GM12878 (cell line): ENCODE measurements around the gene KIF21A. TPM values are rescaled to one million over a fixed set of nuclear protein-coding genes. Genes with fewer than 3 reads are reported as not detected.

ENCODE experiments used
- ATAC-seq: fragments of 200-7000 bp; cut with Tn5 transposase; 3 replicates; pipeline ENCODE4 v1.9.1; 2020; ENCODE audit warnings: mild to moderate bottlenecking, moderate library complexity
- BruUV-seq: library from RNA; stranded (reverse); fragments of 400-500 nt; replicated peaks from 2 replicates; lab custom pipeline; 2021; lab: Mats Ljungman, UMichigan
- CTCF ChIA-PET: fragments of 300-600 bp; sonication (Branson Sonifier 250); formaldehyde crosslinking; extraction: SDS; loops from one replicate; lab custom pipeline; 2021; ENCODE audit warnings: inconsistent platforms; lab: Yijun Ruan, JAX
- POLR2A ChIA-PET: fragments of 350-600 bp; formaldehyde crosslinking; extraction: SDS; loops from one replicate; lab custom pipeline; 2021; ENCODE audit warnings: inconsistent platforms; lab: Charles Lee
- RAD21 ChIA-PET: fragments of 300-600 bp; sonication (Branson Sonifier 250); formaldehyde crosslinking; loops from one replicate; lab custom pipeline; 2023; ENCODE audit warnings: antibody characterized with exemption; ENCODE audit not compliant: unreplicated experiment; lab: Charles Lee
- SMC1A ChIA-PET: fragments of 300-600 bp; sonication (Branson Sonifier 250); formaldehyde crosslinking; loops from one replicate; lab custom pipeline; 2023; ENCODE audit not compliant: unreplicated experiment, uncharacterized antibody; lab: Charles Lee
- DNase-seq: peaks from one replicate; pipeline ENCODE4 v3.0.0-alpha.2; 2011; ENCODE audit warnings: low read depth, low spot score
- FAIRE-seq: peaks from 3 replicates; lab custom pipeline; 2011; peaks lifted over from hg19 to GRCh38; lab: Jason Lieb, UNC
- H2AFZ ChIP-seq: 2 replicates; pipeline ENCODE4 v1.6.0; 2011; ENCODE audit warnings: low read depth, low read length, control low read depth; ENCODE audit not compliant: control insufficient read depth
- H3K27ac ChIP-seq: 2 replicates; pipeline ENCODE4 v1.5.1; 2011; ENCODE audit warnings: control low read depth; ENCODE audit not compliant: control insufficient read depth, insufficient read depth
- H3K27me3 ChIP-seq, 2 experiments: replicated peaks in 1 of 2; 2 replicates each; pipeline versions ENCODE4 v1.6.0 to v1.6.1; 2011; ENCODE audit warnings: low read length in 1 of 2; ENCODE audit not compliant: control insufficient read depth in 2 of 2, insufficient read depth in 2 of 2
- H3K36me3 ChIP-seq, 2 experiments: 2 replicates each; pipeline ENCODE4 v1.5.1; 2011; ENCODE audit warnings: low read length in 1 of 2; ENCODE audit not compliant: control insufficient read depth in 2 of 2, insufficient read depth in 2 of 2
- H3K4me1 ChIP-seq: 2 replicates; pipeline ENCODE4 v1.6.1; 2011; ENCODE audit warnings: mild to moderate bottlenecking, low read length, moderate library complexity, mixed read lengths; ENCODE audit not compliant: control insufficient read depth, insufficient read depth
- H3K4me2 ChIP-seq: 2 replicates; pipeline ENCODE4 v1.6.0; 2011; ENCODE audit warnings: control low read depth; ENCODE audit not compliant: control insufficient read depth, insufficient read depth
- H3K4me3 ChIP-seq: fragments of 200-600 bp; sonication (generic); 2 replicates; pipeline ENCODE4 v1.5.1; 2016
- H3K79me2 ChIP-seq: 2 replicates; pipeline ENCODE4 v1.6.0; 2011; ENCODE audit warnings: low read length; ENCODE audit not compliant: control insufficient read depth, insufficient read depth
- H3K9ac ChIP-seq: 2 replicates; pipeline ENCODE4 v1.8.0; 2011; ENCODE audit warnings: low read length, control low read depth, mixed read lengths; ENCODE audit not compliant: control insufficient read depth, insufficient read depth
- H3K9me3 ChIP-seq: replicated peaks from 3 replicates; pipeline ENCODE4 v1.5.1; 2011; ENCODE audit warnings: mild to moderate bottlenecking, low read length; ENCODE audit not compliant: control insufficient read depth, insufficient read depth
- H4K20me1 ChIP-seq: 2 replicates; pipeline ENCODE4 v1.6.0; 2011; ENCODE audit not compliant: control insufficient read depth, insufficient read depth
- CHD2 ChIP-seq: IDR thresholded peaks from 2 replicates; pipeline ENCODE4 v1.6.1; 2011; ENCODE audit warnings: low read depth, low read length, improper control_type of control experiment, borderline replicate concordance
- REST ChIP-seq: IDR thresholded peaks from 2 replicates; pipeline ENCODE4 v1.6.1; 2012; ENCODE audit warnings: mild to moderate bottlenecking, low read depth, low read length
- ZNF622 ChIP-seq: fragments of 450-650 bp; IDR thresholded peaks from 2 replicates; pipeline ENCODE4 v1.6.1; 2017; ENCODE audit warnings: mild to moderate bottlenecking, inconsistent platforms
- WGBS: methylation state at CpG from one replicate; pipeline ENCODE4 v1.1.6; 2016; ENCODE audit warnings: low lambda C conversion rate; ENCODE audit not compliant: insufficient replicate concordance, insufficient coverage; ENCODE audit errors: missing lambda C conversion rate; 5-methylcytosine and 5-hydroxymethylcytosine counted together
- in situ Hi-C: fragments of 300-500 bp; cut with MboI; formaldehyde crosslinking; loops from 9 replicates; pipeline ENCODE4 v1.14.3; 2018; ENCODE audit warnings: mixed read lengths
- intact Hi-C: fragments of 100-400 bp; cut with micrococcal nuclease; formaldehyde crosslinking; loops from one replicate; pipeline ENCODE4 v1.14.2; 2022; ENCODE audit not compliant: unreplicated experiment
- polyA plus RNA-seq, 11 experiments: library from polyadenylated mRNA; depleted of rRNA in 4 of 11; unstranded in 6 of 11; stranded (reverse) in 5 of 11; fragments of >200 nt; fragmentation: Nextera tagmentation in 4 of 11; fragmentation: Illumina TruSeq in 1 of 11; extraction: Ambion mirVana in 4 of 11; extraction: Trizol in 1 of 11; gene quantifications; 1 replicate in 1 of 11; 2 replicates in 10 of 11; pipeline versions ENCODE4 v1.2.1 to v1.2.3, GENCODE V29; 2011 to 2016; ENCODE audit warnings: inconsistent platforms in 2 of 11, missing spikeins in 2 of 11, low read depth in 1 of 11
- total RNA-seq, 4 experiments: library from RNA; depleted of rRNA in 3 of 4; stranded (reverse); fragments of >200 nt in 3 of 4; fragmentation: Illumina TruSeq in 1 of 4; extraction: Trizol in 1 of 4; gene quantifications; 2 replicates each; pipeline versions ENCODE4 v1.2.1 to v1.2.3, GENCODE V29; 2013 to 2021
- TF ChIP-seq, protein P1 (sequence below): fragments of 150-350 bp; IDR thresholded peaks from 2 replicates; pipeline ENCODE4 v1.6.1; 2014; ENCODE audit warnings: mild to moderate bottlenecking, low read depth, low read length

The KIF21A gene
- total and polyA plus RNA-seq, 10 of the 15 experiments (the other 5 are each of a cell fraction or from before 2014, with no cell fraction given) = 21.3 to 42.1 (median 24.5) TPM

GRCh38 chr12:39464976-39465695 lies 22.2 kb upstream of the KIF21A start:
- SMC1A ChIA-PET = interaction anchor here (1.0 to 1.3 kb wide), 2 partner anchors 10 to 12 kb away, joined by 3 to 5 read pairs; no protein-coding TSS in a partner anchor
- no peaks in the 10 kb centered on the region for H4K20me1 ChIP-seq
- H3K79me2 ChIP-seq = no peaks in the 10 kb centered on the region
- H3K4me1 ChIP-seq = peaks cover 3% of the 10 kb centered on the region; the same call in 1 of the 2 replicates
- no peak overlapping the region for H2AFZ ChIP-seq
- FAIRE-seq (no peak), ATAC-seq (no peak), DNase-seq (no peak)
- no TSS peak for BruUV-seq
- CTCF ChIA-PET = interaction anchor here (0.6 to 0.8 kb wide), 2 partner anchors 38 to 706 kb away, joined by 3 to 6 read pairs; no protein-coding TSS in a partner anchor
- 76% methylated on average over 5 of the region's 5 CpGs for WGBS
- in situ Hi-C loops = no loop called here
- H3K9ac ChIP-seq = no peak overlapping the region
- no peaks in the 10 kb centered on the region for H3K36me3 ChIP-seq
- POLR2A ChIA-PET = interaction anchor here (1.0 kb wide), 1 partner anchor 105 kb away, joined by 3 read pairs; no protein-coding TSS in a partner anchor
- TF ChIP-seq, protein P1, sequence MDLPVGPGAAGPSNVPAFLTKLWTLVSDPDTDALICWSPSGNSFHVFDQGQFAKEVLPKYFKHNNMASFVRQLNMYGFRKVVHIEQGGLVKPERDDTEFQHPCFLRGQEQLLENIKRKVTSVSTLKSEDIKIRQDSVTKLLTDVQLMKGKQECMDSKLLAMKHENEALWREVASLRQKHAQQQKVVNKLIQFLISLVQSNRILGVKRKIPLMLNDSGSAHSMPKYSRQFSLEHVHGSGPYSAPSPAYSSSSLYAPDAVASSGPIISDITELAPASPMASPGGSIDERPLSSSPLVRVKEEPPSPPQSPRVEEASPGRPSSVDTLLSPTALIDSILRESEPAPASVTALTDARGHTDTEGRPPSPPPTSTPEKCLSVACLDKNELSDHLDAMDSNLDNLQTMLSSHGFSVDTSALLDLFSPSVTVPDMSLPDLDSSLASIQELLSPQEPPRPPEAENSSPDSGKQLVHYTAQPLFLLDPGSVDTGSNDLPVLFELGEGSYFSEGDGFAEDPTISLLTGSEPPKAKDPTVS = no peak
- TF ChIP-seq ZNF622 (no peak), CHD2 (no peak)
- H3K9me3 ChIP-seq = no peaks in the 10 kb centered on the region; the same call in 2 of the 3 replicates
- no peak overlapping the region for H3K27ac ChIP-seq
- RAD21 ChIA-PET = no interaction called here
- intact Hi-C loops = no loop called here
- no peaks in the 10 kb centered on the region for H3K27me3 ChIP-seq
- H3K4me3 ChIP-seq = no peak overlapping the region
- no peak overlapping the region for H3K4me2 ChIP-seq

- ChIA-PET POLR2A (no interaction called here), SMC1A (no interaction called here), CTCF (no interaction called here), RAD21 (no interaction called here)
- FAIRE-seq (no peak), DNase-seq (no peak), ATAC-seq (no peak)
- Histone ChIP-seq H3K27me3 (no peaks in the 10 kb centered on the region), H3K4me1 (no peaks in the 10 kb centered on the region), H3K9ac (no peak overlapping the region), H3K79me2 (no peaks in the 10 kb centered on the region), H3K4me3 (no peak overlapping the region), H3K36me3 (no peaks in the 10 kb centered on the region), H3K27ac (no peak overlapping the region), H3K4me2 (no peak overlapping the region), H2AFZ (no peak overlapping the region), H4K20me1 (no peaks in the 10 kb centered on the region), H3K9me3 (no peaks in the 10 kb centered on the region)
- WGBS = 29% methylated on average over 1 of the region's 1 CpG
- in situ Hi-C loops (no loop called here), intact Hi-C loops (no loop called here)
- no TSS peak for BruUV-seq
- no peak for TF ChIP-seq REST
These were observed 18.1 kb upstream of the KIF21A start for GRCh38 chr12:39461059-39461458.
